Measurements from ENCODE around the gene BTBD7.

The BTBD7 gene

GRCh38 chr14:93232159-93232558 lies 100.7 kb downstream of the BTBD7 start:
- H3K4me1 ChIP-seq (ENCODE audit: control insufficient read depth in 2 of 2, insufficient read depth in 1 of 2, low read depth in 1 of 2, low read length in 2 of 2) = peaks cover 0 to 2% of the 10 kb centered on the region in 2 donors
- H2BK5ac ChIP-seq (ENCODE audit: low read length) = no peak overlapping the region
- H2BK12ac ChIP-seq (ENCODE audit: low read length) = no peak overlapping the region
- H3K9me3 ChIP-seq (replicated peaks in 1 of 2; ENCODE audit: control insufficient read depth in 2 of 2, insufficient read depth in 1 of 2, low read depth in 1 of 2, low read length in 2 of 2) = peaks cover 0 to 5% of the 10 kb centered on the region in 2 donors
- no peak overlapping the region for H3K4me2 ChIP-seq (ENCODE audit: insufficient read depth, low read length, poor library complexity, severe bottlenecking)
- no peak overlapping the region for H2BK15ac ChIP-seq (ENCODE audit: low read length)
- no peak overlapping the region for H3K14ac ChIP-seq (ENCODE audit: low read length)
- no peak overlapping the region for H4K8ac ChIP-seq (ENCODE audit: low read depth, low read length)
- H2AFZ ChIP-seq (ENCODE audit: low read length) = peak overlapping the region; percentile 48
- H3K27ac ChIP-seq (replicated peaks; ENCODE audit: low read length) = no peak overlapping the region
- H3K4ac ChIP-seq (ENCODE audit: low read length) = no peak overlapping the region
- DNase-seq (ENCODE audit: low spot score) = no peak
- H3K18ac ChIP-seq (ENCODE audit: low read length) = peak overlapping the region; percentile 39
- no peak overlapping the region for H4K91ac ChIP-seq (ENCODE audit: low read depth, low read length, poor library complexity)
- H2BK120ac ChIP-seq (ENCODE audit: low read depth, low read length) = no peak overlapping the region
- H3K23ac ChIP-seq (ENCODE audit: low read depth, low read length, poor library complexity) = no peak overlapping the region
- peaks cover 8 to 19% of the 10 kb centered on the region in 2 donors for H3K36me3 ChIP-seq (replicated peaks in 1 of 2; ENCODE audit: control insufficient read depth in 2 of 2, insufficient read depth in 2 of 2, low read length in 2 of 2)
- no peaks in the 10 kb centered on the region for H3K27me3 ChIP-seq (ENCODE audit: control insufficient read depth in 3 of 3, insufficient read depth in 3 of 3, low read depth in 1 of 3, low read length in 3 of 3)
- H2AK5ac ChIP-seq (ENCODE audit: low read depth, low read length) = no peak overlapping the region
- no peaks in the 10 kb centered on the region for H3K79me1 ChIP-seq (ENCODE audit: low read depth, low read length)
- no CpG with 5 or more reads among the region's 17 CpGs for WGBS, 2 donors (ENCODE audit: extremely low coverage in 2 of 2, insufficient read length in 2 of 2, insufficient replicate concordance in 1 of 2)
- no peak overlapping the region for H3K9ac ChIP-seq (ENCODE audit: low read depth, low read length, poor library complexity)
- H3K4me3 ChIP-seq (ENCODE audit: low read length in 2 of 2) = no peak overlapping the region

- H4K8ac ChIP-seq (ENCODE audit: low read depth, low read length) = no peak overlapping the region
- no peaks in the 10 kb centered on the region for H3K27me3 ChIP-seq (ENCODE audit: control insufficient read depth in 3 of 3, insufficient read depth in 3 of 3, low read depth in 1 of 3, low read length in 3 of 3)
- no peak for DNase-seq (ENCODE audit: low spot score)
- H3K4me1 ChIP-seq (ENCODE audit: control insufficient read depth in 2 of 2, insufficient read depth in 1 of 2, low read depth in 1 of 2, low read length in 2 of 2) = peaks cover 0 to 2% of the 10 kb centered on the region in 2 donors
- no peak overlapping the region for H4K91ac ChIP-seq (ENCODE audit: low read depth, low read length, poor library complexity)
- H2BK120ac ChIP-seq (ENCODE audit: low read depth, low read length) = no peak overlapping the region
- H2AFZ ChIP-seq (ENCODE audit: low read length) = peak overlapping the region; percentile 29
- no peak overlapping the region for H3K4me2 ChIP-seq (ENCODE audit: insufficient read depth, low read length, poor library complexity, severe bottlenecking)
- H3K4ac ChIP-seq (ENCODE audit: low read length) = no peak overlapping the region
- no peak overlapping the region for H2BK15ac ChIP-seq (ENCODE audit: low read length)
- H3K36me3 ChIP-seq (replicated peaks in 1 of 2; ENCODE audit: control insufficient read depth in 2 of 2, insufficient read depth in 2 of 2, low read length in 2 of 2) = peaks cover 10 to 25% of the 10 kb centered on the region in 2 donors
- H3K9ac ChIP-seq (ENCODE audit: low read depth, low read length, poor library complexity) = no peak overlapping the region
- H2BK12ac ChIP-seq (ENCODE audit: low read length) = no peak overlapping the region
- no peaks in the 10 kb centered on the region for H3K79me1 ChIP-seq (ENCODE audit: low read depth, low read length)
- peak overlapping the region; percentile 39 for H3K18ac ChIP-seq (ENCODE audit: low read length)
- H3K4me3 ChIP-seq (ENCODE audit: low read length in 2 of 2) = no peak overlapping the region
- no CpG with 5 or more reads among the region's 39 CpGs for WGBS, 2 donors (ENCODE audit: extremely low coverage in 2 of 2, insufficient read length in 2 of 2, insufficient replicate concordance in 1 of 2)
- H2BK5ac ChIP-seq (ENCODE audit: low read length) = no peak overlapping the region
- peak overlapping the region; percentile 23 for H2AK5ac ChIP-seq (ENCODE audit: low read depth, low read length)
- H3K27ac ChIP-seq (replicated peaks; ENCODE audit: low read length) = no peak overlapping the region
- H3K23ac ChIP-seq (ENCODE audit: low read depth, low read length, poor library complexity) = peak overlapping the region; percentile 13
- H3K14ac ChIP-seq (ENCODE audit: low read length) = no peak overlapping the region
- peaks cover 0 to 5% of the 10 kb centered on the region in 2 donors for H3K9me3 ChIP-seq (replicated peaks in 1 of 2; ENCODE audit: control insufficient read depth in 2 of 2, insufficient read depth in 1 of 2, low read depth in 1 of 2, low read length in 2 of 2)
Observed at GRCh38 chr14:93231129-93231979, 101.5 kb downstream of the BTBD7 start.

GRCh38 chr14:93230539-93230938 lies 102.3 kb downstream of the BTBD7 start:
- Histone ChIP-seq H2BK12ac (ENCODE audit: low read length) (no peak overlapping the region), H4K91ac (ENCODE audit: low read depth, low read length, poor library complexity) (no peak overlapping the region), H3K4ac (ENCODE audit: low read length) (no peak overlapping the region), H3K27ac (replicated peaks; ENCODE audit: low read length) (no peak overlapping the region), H2BK120ac (ENCODE audit: low read depth, low read length) (no peak overlapping the region), H3K9me3 (replicated peaks in 1 of 2; ENCODE audit: control insufficient read depth in 2 of 2, insufficient read depth in 1 of 2, low read depth in 1 of 2, low read length in 2 of 2) (peaks cover 0 to 5% of the 10 kb centered on the region in 2 donors), H3K23ac (ENCODE audit: low read depth, low read length, poor library complexity) (peak overlapping the region; percentile 13), H3K4me2 (ENCODE audit: insufficient read depth, low read length, poor library complexity, severe bottlenecking) (no peak overlapping the region), H3K18ac (ENCODE audit: low read length) (no peak overlapping the region), H3K9ac (ENCODE audit: low read depth, low read length, poor library complexity) (no peak overlapping the region), H3K4me1 (ENCODE audit: control insufficient read depth in 2 of 2, insufficient read depth in 1 of 2, low read depth in 1 of 2, low read length in 2 of 2) (peaks cover 0 to 2% of the 10 kb centered on the region in 2 donors), H2BK15ac (ENCODE audit: low read length) (peak overlapping the region; percentile 12), H3K79me1 (ENCODE audit: low read depth, low read length) (no peaks in the 10 kb centered on the region), H3K36me3 (replicated peaks in 1 of 2; ENCODE audit: control insufficient read depth in 2 of 2, insufficient read depth in 2 of 2, low read length in 2 of 2) (peaks cover 10 to 33% of the 10 kb centered on the region in 2 donors), H2BK5ac (ENCODE audit: low read length) (no peak overlapping the region), H4K8ac (ENCODE audit: low read depth, low read length) (no peak overlapping the region), H3K4me3 (ENCODE audit: low read length in 2 of 2) (peak overlapping the region in 1 of 2 donors; percentile 27), H2AK5ac (ENCODE audit: low read depth, low read length) (peak overlapping the region; percentile 23), H3K27me3 (ENCODE audit: control insufficient read depth in 3 of 3, insufficient read depth in 3 of 3, low read depth in 1 of 3, low read length in 3 of 3) (no peaks in the 10 kb centered on the region), H3K14ac (ENCODE audit: low read length) (no peak overlapping the region), H2AFZ (ENCODE audit: low read length) (no peak overlapping the region)
- whole genome bisulfite sequencing, 2 donors (ENCODE audit: extremely low coverage in 2 of 2, insufficient read length in 2 of 2, insufficient replicate concordance in 1 of 2) = no CpG with 5 or more reads among the region's 16 CpGs
- DNase-seq (ENCODE audit: low spot score) = no peak

DNA sequence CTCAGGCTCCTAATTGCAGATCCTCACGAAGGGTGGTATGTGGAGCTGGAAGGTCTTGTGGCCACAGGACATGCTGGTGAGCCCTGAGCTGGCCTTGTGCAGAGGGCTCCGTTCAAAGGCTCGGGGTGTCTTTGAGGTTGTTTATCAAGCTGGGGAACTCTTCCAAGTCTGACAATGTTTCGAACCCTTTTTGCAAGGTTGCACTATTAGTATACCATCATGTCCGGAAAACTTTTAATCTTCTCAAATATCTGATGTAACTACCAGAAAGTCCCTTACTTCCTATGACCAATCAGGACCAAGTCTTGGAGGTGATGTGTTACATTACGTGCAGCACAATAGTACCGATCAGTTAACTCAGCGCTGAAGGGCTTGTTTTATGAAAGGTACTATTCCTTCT lies 104.3 kb downstream of the BTBD7 start:
- H3K14ac ChIP-seq (ENCODE audit: low read length) = no peak overlapping the region
- no peak overlapping the region for H2AFZ ChIP-seq (ENCODE audit: low read length)
- WGBS, 2 donors (ENCODE audit: extremely low coverage in 2 of 2, insufficient read length in 2 of 2, insufficient replicate concordance in 1 of 2) = no CpG with 5 or more reads among the region's 8 CpGs
- H3K4ac ChIP-seq (ENCODE audit: low read length) = no peak overlapping the region
- no peak overlapping the region for H2BK120ac ChIP-seq (ENCODE audit: low read depth, low read length)
- H4K91ac ChIP-seq (ENCODE audit: low read depth, low read length, poor library complexity) = no peak overlapping the region
- H3K4me2 ChIP-seq (ENCODE audit: insufficient read depth, low read length, poor library complexity, severe bottlenecking) = no peak overlapping the region
- peaks cover 0 to 5% of the 10 kb centered on the region in 2 donors for H3K9me3 ChIP-seq (replicated peaks in 1 of 2; ENCODE audit: control insufficient read depth in 2 of 2, insufficient read depth in 1 of 2, low read depth in 1 of 2, low read length in 2 of 2)
- no peak overlapping the region for H2BK5ac ChIP-seq (ENCODE audit: low read length)
- H2BK15ac ChIP-seq (ENCODE audit: low read length) = no peak overlapping the region
- H3K79me1 ChIP-seq (ENCODE audit: low read depth, low read length) = no peaks in the 10 kb centered on the region
- H3K18ac ChIP-seq (ENCODE audit: low read length) = no peak overlapping the region
- no peak overlapping the region for H2BK12ac ChIP-seq (ENCODE audit: low read length)
- H4K8ac ChIP-seq (ENCODE audit: low read depth, low read length) = no peak overlapping the region
- H3K4me3 ChIP-seq (ENCODE audit: low read length in 2 of 2) = no peak overlapping the region
- no peak for DNase-seq (ENCODE audit: low spot score)
- H2AK5ac ChIP-seq (ENCODE audit: low read depth, low read length) = no peak overlapping the region
- H3K27me3 ChIP-seq (ENCODE audit: control insufficient read depth in 3 of 3, insufficient read depth in 3 of 3, low read depth in 1 of 3, low read length in 3 of 3) = no peaks in the 10 kb centered on the region
- H3K4me1 ChIP-seq (ENCODE audit: control insufficient read depth in 2 of 2, insufficient read depth in 1 of 2, low read depth in 1 of 2, low read length in 2 of 2) = no peaks in the 10 kb centered on the region
- H3K36me3 ChIP-seq (replicated peaks in 1 of 2; ENCODE audit: control insufficient read depth in 2 of 2, insufficient read depth in 2 of 2, low read length in 2 of 2) = peaks cover 14 to 53% of the 10 kb centered on the region in 2 donors
- H3K9ac ChIP-seq (ENCODE audit: low read depth, low read length, poor library complexity) = no peak overlapping the region
- H3K23ac ChIP-seq (ENCODE audit: low read depth, low read length, poor library complexity) = no peak overlapping the region
- no peak overlapping the region for H3K27ac ChIP-seq (replicated peaks; ENCODE audit: low read length)
